Neural cell (in vitro differentiated cells): ENCODE measurements around the gene SKA2. TPM values are rescaled to one million over a fixed set of nuclear protein-coding genes. Genes with fewer than 3 reads are reported as not detected.

Experiments used
- H2AFZ ChIP-seq: fragments of 200-600, 300-800 bp; sonication (generic), shearing (Covaris generic); 2 replicates; pipeline ENCODE4 v1.6.0; 2014; ENCODE audit warnings: low read depth, mild to moderate bottlenecking, antibody characterized with exemption, low read length, moderate library complexity
- H3F3A ChIP-seq: fragments of 200-600 bp; shearing (Covaris generic); 2 replicates; pipeline ENCODE4 v1.6.1; 2016; ENCODE audit warnings: mild to moderate bottlenecking, moderate library complexity, mixed read lengths, antibody characterized with exemption, low read length; ENCODE audit not compliant: insufficient read depth, poor library complexity, severe bottlenecking
- H3K27ac ChIP-seq: fragments of 200-600, 300-800 bp; sonication (generic), shearing (Covaris generic); 2 replicates; pipeline ENCODE4 v1.5.1; 2014; ENCODE audit warnings: mild to moderate bottlenecking, low read length, moderate library complexity
- H3K27me3 ChIP-seq: fragments of 300-800, 200-600 bp; sonication (generic), shearing (Covaris generic); 2 replicates; pipeline ENCODE4 v1.6.0; 2014; ENCODE audit warnings: mild to moderate bottlenecking, low read depth, low read length, moderate library complexity; ENCODE audit not compliant: insufficient read depth
- H3K36me3 ChIP-seq: fragments of 300-800, 200-600 bp; sonication (generic), shearing (Covaris generic); 2 replicates; pipeline ENCODE4 v1.5.1; 2014; ENCODE audit warnings: mild to moderate bottlenecking, antibody characterized with exemption, low read length, moderate library complexity; ENCODE audit not compliant: insufficient read depth
- H3K4me2 ChIP-seq: fragments of 300-800, 200-600 bp; sonication (generic), shearing (Covaris generic); 2 replicates; pipeline ENCODE4 v1.6.0; 2014; ENCODE audit warnings: mild to moderate bottlenecking, low read length
- H3K4me3 ChIP-seq: fragments of 300-800, 200-600 bp; sonication (generic), shearing (Covaris generic); 2 replicates; pipeline ENCODE4 v1.5.1; 2014; ENCODE audit warnings: mild to moderate bottlenecking, low read length, moderate library complexity
- H3K79me2 ChIP-seq: fragments of 200-600 bp; shearing (Covaris generic); replicated peaks from 2 replicates; pipeline ENCODE4 v1.6.0; 2014; ENCODE audit warnings: mild to moderate bottlenecking, low read length, moderate library complexity; ENCODE audit not compliant: insufficient read depth
- H3K9ac ChIP-seq: fragments of 300-800, 200-600 bp; sonication (generic), shearing (Covaris generic); 2 replicates; pipeline ENCODE4 v1.6.1; 2016; ENCODE audit warnings: mild to moderate bottlenecking, low read length, mixed read lengths
- H3K9me2 ChIP-seq: fragments of 200-600 bp; shearing (Covaris generic); 2 replicates; pipeline ENCODE4 v1.6.1; 2016; ENCODE audit warnings: mild to moderate bottlenecking, low read length, mixed read lengths; ENCODE audit not compliant: insufficient read depth
- H3K9me3 ChIP-seq: fragments of 200-600, 300-800 bp; sonication (generic), shearing (Covaris generic); 2 replicates; pipeline ENCODE4 v1.6.1; 2016; ENCODE audit warnings: mild to moderate bottlenecking, mixed run types, low read length, moderate library complexity, mixed read lengths
- H4K20me1 ChIP-seq: fragments of 200-600 bp; shearing (Covaris generic); 2 replicates; pipeline ENCODE4 v1.6.1; 2016; ENCODE audit warnings: mild to moderate bottlenecking, mixed run types; ENCODE audit not compliant: insufficient read depth
- CTCF ChIP-seq: fragments of 450-650 bp; IDR thresholded peaks from 2 replicates; pipeline ENCODE4 v1.5.1; 2014; ENCODE audit warnings: antibody characterized with exemption, mild to moderate bottlenecking, moderate library complexity; ENCODE audit not compliant: poor library complexity, severe bottlenecking
- EP300 ChIP-seq: fragments of 450-650 bp; conservative IDR thresholded peaks from 2 replicates; pipeline ENCODE4 v1.6.1; 2014; ENCODE audit warnings: antibody characterized with exemption, mild to moderate bottlenecking, moderate library complexity; ENCODE audit not compliant: poor library complexity, severe bottlenecking
- EZH2 ChIP-seq: fragments of 200-600, 300-800 bp; shearing (Covaris generic), sonication (generic); IDR thresholded peaks from 2 replicates; pipeline ENCODE4 v1.6.1; 2014; ENCODE audit warnings: antibody characterized with exemption, low read length, borderline replicate concordance, mild to moderate bottlenecking; ENCODE audit not compliant: insufficient read depth, poor library complexity, severe bottlenecking
- MXI1 ChIP-seq: fragments of 450-650 bp; conservative IDR thresholded peaks from 2 replicates; pipeline ENCODE4 v1.6.1; 2014; ENCODE audit warnings: antibody characterized with exemption, mild to moderate bottlenecking; ENCODE audit not compliant: poor library complexity, severe bottlenecking
- POLR2AphosphoS5 ChIP-seq: IDR thresholded peaks from 2 replicates; pipeline ENCODE4 v1.6.1; 2012
- RAD21 ChIP-seq: fragments of 450-650 bp; conservative IDR thresholded peaks from 2 replicates; pipeline ENCODE4 v1.6.1; 2014; ENCODE audit warnings: antibody characterized with exemption, mild to moderate bottlenecking, moderate library complexity
- SMC3 ChIP-seq: fragments of 450-650 bp; conservative IDR thresholded peaks from 2 replicates; pipeline ENCODE4 v1.6.1; 2014; ENCODE audit warnings: antibody characterized with exemption, mild to moderate bottlenecking, moderate library complexity; ENCODE audit not compliant: poor library complexity
- TAF1 ChIP-seq: IDR thresholded peaks from 2 replicates; pipeline ENCODE4 v1.6.1; 2012; ENCODE audit warnings: low read depth
- polyA plus RNA-seq: library from polyadenylated mRNA; depleted of rRNA; stranded (reverse); fragments of >200 nt; gene quantifications from 2 replicates; pipeline ENCODE4 v1.2.3, GENCODE V29; 2014
- TF ChIP-seq, protein P1 (sequence below): IDR thresholded peaks from 2 replicates; pipeline ENCODE4 v1.6.1; 2012; ENCODE audit warnings: borderline replicate concordance

Gene SKA2
- polyA plus RNA-seq, 1 donor from 2014 or later = 336 TPM

DNA sequence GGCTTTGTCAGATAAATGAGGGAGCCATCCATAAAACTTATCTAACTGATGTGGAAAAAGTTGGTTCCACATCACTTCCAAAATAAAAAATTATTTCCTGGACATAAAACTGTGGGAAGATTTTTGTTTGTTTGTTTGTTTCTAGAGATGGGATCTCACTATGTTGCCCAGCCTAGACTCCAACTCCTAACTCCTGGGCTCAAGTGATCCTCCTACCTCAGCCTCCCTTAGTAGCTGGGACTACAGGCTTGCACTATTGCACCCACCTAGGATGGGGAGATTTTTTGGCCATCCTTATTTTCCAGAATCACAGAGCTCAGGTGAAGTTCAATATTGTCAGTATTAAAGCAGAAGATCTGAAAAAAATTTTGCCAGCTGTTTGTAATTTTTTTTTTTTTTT lies 31.0 kb upstream of the SKA2 start:
- TF ChIP-seq CTCF (no peak), EZH2 (no peak), RAD21 (no peak), EP300 (no peak), MXI1 (no peak), POLR2AphosphoS5 (no peak), SMC3 (no peak), TAF1 (no peak)
- TF ChIP-seq, protein P1, sequence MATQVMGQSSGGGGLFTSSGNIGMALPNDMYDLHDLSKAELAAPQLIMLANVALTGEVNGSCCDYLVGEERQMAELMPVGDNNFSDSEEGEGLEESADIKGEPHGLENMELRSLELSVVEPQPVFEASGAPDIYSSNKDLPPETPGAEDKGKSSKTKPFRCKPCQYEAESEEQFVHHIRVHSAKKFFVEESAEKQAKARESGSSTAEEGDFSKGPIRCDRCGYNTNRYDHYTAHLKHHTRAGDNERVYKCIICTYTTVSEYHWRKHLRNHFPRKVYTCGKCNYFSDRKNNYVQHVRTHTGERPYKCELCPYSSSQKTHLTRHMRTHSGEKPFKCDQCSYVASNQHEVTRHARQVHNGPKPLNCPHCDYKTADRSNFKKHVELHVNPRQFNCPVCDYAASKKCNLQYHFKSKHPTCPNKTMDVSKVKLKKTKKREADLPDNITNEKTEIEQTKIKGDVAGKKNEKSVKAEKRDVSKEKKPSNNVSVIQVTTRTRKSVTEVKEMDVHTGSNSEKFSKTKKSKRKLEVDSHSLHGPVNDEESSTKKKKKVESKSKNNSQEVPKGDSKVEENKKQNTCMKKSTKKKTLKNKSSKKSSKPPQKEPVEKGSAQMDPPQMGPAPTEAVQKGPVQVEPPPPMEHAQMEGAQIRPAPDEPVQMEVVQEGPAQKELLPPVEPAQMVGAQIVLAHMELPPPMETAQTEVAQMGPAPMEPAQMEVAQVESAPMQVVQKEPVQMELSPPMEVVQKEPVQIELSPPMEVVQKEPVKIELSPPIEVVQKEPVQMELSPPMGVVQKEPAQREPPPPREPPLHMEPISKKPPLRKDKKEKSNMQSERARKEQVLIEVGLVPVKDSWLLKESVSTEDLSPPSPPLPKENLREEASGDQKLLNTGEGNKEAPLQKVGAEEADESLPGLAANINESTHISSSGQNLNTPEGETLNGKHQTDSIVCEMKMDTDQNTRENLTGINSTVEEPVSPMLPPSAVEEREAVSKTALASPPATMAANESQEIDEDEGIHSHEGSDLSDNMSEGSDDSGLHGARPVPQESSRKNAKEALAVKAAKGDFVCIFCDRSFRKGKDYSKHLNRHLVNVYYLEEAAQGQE = no peak
- no peaks in the 10 kb centered on the region for H3K9me3 ChIP-seq
- no peaks in the 10 kb centered on the region for H3K27me3 ChIP-seq
- no peaks in the 10 kb centered on the region for H3F3A ChIP-seq
- H4K20me1 ChIP-seq = no peaks in the 10 kb centered on the region
- H3K27ac ChIP-seq = no peak overlapping the region
- no peaks in the 10 kb centered on the region for H3K79me2 ChIP-seq
- H3K36me3 ChIP-seq = no peaks in the 10 kb centered on the region
- no peak overlapping the region for H3K9ac ChIP-seq
- no peak overlapping the region for H3K4me3 ChIP-seq
- no peaks in the 10 kb centered on the region for H3K9me2 ChIP-seq
- no peak overlapping the region for H2AFZ ChIP-seq
- no peak overlapping the region for H3K4me2 ChIP-seq

DNA sequence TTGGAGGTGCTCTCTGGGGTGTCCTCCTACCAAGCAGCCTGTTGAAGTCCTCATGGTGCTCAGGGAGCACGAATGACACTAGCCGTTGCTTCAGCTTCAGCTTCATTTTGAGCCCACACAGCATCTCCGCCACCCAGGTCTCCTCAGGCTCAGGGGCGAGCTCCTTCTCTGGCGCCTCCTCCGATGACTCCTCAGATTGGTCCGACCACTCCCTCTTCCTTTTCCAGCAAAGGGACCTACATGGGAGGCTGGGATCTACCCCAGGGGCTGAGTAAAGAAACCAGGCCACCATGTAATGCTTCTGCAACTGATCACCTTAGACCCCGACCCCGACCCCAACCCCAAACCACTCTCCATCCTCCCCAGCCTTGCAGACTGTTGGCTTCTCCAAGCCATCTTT lies 26.5 kb upstream of the SKA2 start:
- Histone ChIP-seq H2AFZ (no peak overlapping the region), H3F3A (no peaks in the 10 kb centered on the region), H3K79me2 (no peaks in the 10 kb centered on the region), H4K20me1 (no peaks in the 10 kb centered on the region), H3K36me3 (no peaks in the 10 kb centered on the region), H3K4me3 (no peak overlapping the region), H3K27me3 (no peaks in the 10 kb centered on the region), H3K9ac (no peak overlapping the region), H3K9me2 (no peaks in the 10 kb centered on the region), H3K27ac (no peak overlapping the region), H3K4me2 (no peak overlapping the region), H3K9me3 (no peaks in the 10 kb centered on the region)
- TF ChIP-seq EP300 = no peak
- TF ChIP-seq RAD21 = no peak
- no peak for TF ChIP-seq POLR2AphosphoS5
- no peak for TF ChIP-seq TAF1
- TF ChIP-seq CTCF = no peak
- no peak for TF ChIP-seq SMC3
- TF ChIP-seq MXI1 = no peak
- TF ChIP-seq, protein P1 = no peak
- TF ChIP-seq EZH2 = no peak
